KOPT-K1 (cell line): ENCODE data around the gene DOCK8.
"Not testable (repeated sequence)": the region's sequence is repeated elsewhere in the genome, so short reads cannot be mapped to it uniquely, and the experiment has no call there.

Experiments
- H3K27ac ChIP-seq: fragments of 200-600 bp; sonication (generic); 2 replicates; pipeline ENCODE4 v1.5.1; 2016; ENCODE audit warnings: antibody characterized with exemption, mild to moderate bottlenecking, low read depth, low read length; ENCODE audit not compliant: poor library complexity, severe bottlenecking
- H3K36me3 ChIP-seq: fragments of 200-600 bp; sonication (generic); 2 replicates; pipeline ENCODE4 v1.5.1; 2017; ENCODE audit warnings: antibody characterized with exemption, mild to moderate bottlenecking, low read length, moderate library complexity; ENCODE audit not compliant: insufficient read depth
- H3K9me3 ChIP-seq: fragments of 200-600 bp; sonication (generic); 2 replicates; pipeline ENCODE4 v1.5.1; 2017; ENCODE audit warnings: antibody characterized with exemption, low read length, mild to moderate bottlenecking; ENCODE audit not compliant: insufficient read depth, poor library complexity, severe bottlenecking

The DOCK8 gene

DNA sequence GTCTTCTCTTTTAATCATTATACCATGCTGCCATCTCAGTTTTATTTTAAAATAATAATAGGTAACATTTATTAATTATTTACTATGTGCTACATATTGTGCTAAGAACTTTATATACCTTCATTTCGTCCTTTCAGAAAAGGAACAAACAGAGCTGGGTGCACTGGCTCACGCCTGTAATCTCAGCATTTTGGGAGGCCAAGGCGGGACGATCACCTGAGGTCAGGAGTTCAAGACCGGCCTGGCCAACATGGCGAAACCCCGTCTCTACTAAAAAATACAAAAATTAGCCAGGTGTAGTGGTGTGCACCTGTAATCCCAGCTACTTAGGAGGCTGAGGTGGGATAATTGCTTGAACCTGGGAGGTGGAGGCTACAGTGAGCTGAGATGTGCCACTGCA lies 4.4 kb downstream of the DOCK8 start:
- not testable (repeated sequence) for H3K9me3 ChIP-seq, H3K36me3 ChIP-seq, H3K27ac ChIP-seq

DNA sequence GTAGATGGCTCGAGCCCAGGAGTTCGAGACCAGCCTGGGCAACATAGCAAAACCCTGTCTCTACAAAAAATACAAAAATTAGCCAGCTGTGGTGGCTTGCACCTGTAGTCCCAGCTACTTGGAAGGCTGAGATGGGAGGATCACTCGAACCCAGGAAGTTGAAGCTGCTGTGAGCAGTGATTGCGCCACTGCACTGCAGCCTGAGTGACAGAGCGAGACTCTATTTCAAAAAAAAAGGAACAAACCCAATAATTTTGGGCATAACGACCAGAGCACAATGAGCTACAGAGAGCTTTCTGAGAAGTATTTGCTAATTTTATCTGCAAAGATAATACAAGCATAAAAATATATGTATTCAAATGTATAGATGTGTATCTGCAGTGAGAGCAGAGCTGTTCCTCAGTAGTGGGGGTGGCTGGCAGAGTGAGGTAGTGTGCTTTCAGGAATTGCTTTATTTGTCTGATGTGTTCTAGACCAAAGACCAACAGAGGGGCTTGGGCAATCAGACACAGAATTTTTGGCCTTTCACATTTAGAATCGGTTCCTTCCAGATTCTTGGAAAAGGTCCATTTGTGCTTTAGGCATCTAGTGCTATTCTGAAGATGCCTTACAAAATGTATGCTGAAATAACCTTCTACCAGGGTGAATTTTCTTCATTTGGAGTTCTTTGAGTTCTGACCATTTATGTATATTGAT lies 5.2 kb downstream of the DOCK8 start:
- no peaks in the 10 kb centered on the region for H3K36me3 ChIP-seq
- H3K9me3 ChIP-seq = no peaks in the 10 kb centered on the region
- no peak overlapping the region for H3K27ac ChIP-seq

DNA sequence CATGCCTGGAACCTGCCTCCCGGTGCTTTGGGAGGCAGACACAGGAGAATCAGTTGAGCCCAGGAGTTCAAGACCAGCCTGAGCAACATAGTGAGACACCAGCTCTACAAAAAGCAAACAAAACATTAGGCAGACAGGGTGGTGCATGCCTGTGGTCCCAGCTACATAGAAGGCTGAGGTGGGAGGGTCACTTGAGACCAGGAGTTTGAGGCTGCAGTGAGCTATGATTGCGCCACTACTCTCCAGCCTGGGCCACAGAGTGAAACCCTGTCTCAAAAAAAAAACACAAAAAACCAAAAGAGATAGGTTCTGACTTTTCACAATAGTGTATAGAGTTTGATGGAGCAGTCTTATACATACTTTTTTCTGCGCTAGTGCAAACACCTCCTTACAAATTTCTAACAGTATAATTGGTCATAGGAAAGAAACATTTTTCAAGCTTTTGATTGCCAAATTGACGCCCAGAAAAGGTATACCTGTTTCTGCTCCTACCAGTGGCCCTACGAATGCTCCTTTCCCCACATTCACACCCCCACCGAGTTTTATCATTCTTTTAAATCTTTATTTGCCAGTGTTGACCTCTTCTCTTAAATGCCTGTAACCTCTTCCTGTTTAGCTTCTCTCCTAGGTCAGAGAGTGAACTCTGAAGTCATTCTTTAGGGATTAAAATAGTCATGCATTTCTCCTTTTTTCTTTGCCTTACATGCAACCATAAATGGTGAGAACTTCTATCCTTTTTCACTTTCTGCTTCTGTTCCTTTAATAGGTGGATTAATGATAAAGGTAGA lies 7.5 kb downstream of the DOCK8 start:
- H3K36me3 ChIP-seq = no peaks in the 10 kb centered on the region
- no peak overlapping the region for H3K27ac ChIP-seq

DNA sequence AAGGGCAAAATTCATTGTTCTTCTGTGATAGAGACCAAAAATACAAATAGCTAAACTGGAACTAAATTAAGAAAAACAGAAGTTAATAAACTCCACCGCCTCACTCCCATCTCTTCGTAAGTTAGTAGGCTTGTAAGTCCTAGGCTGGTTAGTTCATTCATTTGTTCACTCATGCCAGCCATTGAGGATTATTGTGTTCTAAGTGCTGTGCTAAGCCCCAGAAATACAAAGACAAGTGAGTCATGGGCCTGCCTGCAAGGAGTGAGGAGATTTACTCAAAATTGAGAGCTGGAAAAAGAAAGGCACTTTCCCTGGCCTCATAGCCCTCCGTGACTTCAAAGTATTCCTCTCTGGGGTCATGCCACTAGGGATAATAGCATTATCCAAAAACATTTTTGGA lies 8.5 kb downstream of the DOCK8 start:
- Histone ChIP-seq H3K27ac (no peak overlapping the region), H3K36me3 (no peaks in the 10 kb centered on the region), H3K9me3 (no peaks in the 10 kb centered on the region)

More for the DNA sequence above, 7.5 kb downstream of the DOCK8 start:
- no peaks in the 10 kb centered on the region for H3K9me3 ChIP-seq

DNA sequence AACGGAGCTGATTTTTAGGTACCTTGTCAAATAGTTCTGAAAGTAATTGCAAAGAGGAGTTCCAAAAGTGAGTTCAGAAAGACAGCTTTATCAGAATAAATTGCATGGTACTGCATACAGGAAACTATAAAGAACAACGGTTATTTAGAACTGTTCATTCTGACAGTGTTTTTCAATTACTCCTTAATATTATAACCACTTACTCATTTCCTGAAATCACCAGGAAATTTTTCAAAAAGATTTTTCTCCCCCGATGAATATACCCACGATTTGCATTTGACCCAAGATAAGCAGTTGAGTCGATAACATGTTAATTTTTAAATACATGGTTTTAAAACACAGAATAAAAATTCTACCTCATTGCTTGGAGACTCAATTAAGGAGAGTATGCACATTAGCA lies 9.4 kb downstream of the DOCK8 start:
- H3K36me3 ChIP-seq = no peaks in the 10 kb centered on the region
- H3K27ac ChIP-seq = no peak overlapping the region
- no peaks in the 10 kb centered on the region for H3K9me3 ChIP-seq

DNA sequence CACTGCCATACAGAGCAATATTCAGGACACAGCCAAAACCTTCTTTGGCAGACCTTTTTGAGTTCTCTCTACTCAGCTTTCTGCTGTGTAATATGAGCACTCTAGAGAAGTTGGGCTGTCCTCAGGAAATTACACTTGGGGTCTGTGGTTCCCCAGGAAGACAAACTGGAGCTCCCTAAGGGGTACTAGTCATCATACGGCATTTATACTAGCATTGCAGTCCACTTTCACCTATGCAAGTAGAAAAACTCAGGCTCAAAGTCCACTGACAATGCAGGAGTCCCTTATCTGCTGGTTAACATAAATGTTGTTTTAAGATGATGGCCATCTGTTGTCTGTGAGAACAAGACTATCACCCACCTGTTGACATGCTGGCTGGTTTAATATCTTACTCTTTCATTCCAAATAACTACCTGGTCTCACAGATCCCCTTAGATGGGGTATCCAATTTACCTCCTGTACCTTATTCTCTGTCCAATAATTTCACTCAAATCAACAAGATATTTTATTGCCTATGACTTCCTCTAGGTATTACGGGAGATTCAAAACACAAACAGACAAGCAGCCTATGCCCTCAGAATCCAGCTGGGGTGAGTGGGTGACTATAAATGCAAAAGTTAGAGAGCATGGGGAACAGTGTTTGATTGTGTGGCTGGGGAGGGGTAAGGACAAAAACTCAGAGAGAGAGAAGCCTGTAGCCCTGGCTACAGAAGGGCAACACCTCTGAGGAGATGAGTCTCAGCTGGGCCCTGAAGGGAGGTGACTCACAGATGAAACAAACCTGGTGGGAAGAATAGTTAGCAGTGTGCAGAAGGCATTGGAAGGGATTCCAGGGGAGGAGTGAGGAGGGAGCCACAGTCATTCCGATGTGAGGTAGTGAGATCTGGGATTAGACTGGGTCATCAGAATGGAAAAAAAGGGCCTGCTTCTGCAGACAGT lies 10.2 kb downstream of the DOCK8 start:
- H3K36me3 ChIP-seq = no peaks in the 10 kb centered on the region
- H3K27ac ChIP-seq = no peak overlapping the region
- no peaks in the 10 kb centered on the region for H3K9me3 ChIP-seq

DNA sequence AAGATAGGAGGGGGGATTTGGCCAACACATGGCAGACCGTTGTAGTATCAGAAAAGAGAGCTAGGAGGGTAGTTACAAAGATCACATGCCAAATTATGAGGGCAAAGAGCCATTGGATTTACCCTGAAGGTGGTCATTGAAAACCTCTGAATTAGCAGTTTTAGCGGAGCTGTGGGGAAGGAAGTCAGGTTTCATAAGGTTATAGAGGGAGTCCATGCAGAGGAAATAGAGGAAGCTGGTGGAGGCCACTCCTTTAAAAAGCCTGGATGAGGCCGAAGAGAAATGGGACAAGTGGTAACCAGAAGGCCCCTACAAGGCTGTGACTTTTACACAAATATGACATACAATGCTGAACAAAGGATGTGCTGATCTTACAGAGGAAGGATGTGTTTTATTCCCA lies 13.2 kb downstream of the DOCK8 start:
- H3K27ac ChIP-seq = no peak overlapping the region
- no peaks in the 10 kb centered on the region for H3K36me3 ChIP-seq

DNA sequence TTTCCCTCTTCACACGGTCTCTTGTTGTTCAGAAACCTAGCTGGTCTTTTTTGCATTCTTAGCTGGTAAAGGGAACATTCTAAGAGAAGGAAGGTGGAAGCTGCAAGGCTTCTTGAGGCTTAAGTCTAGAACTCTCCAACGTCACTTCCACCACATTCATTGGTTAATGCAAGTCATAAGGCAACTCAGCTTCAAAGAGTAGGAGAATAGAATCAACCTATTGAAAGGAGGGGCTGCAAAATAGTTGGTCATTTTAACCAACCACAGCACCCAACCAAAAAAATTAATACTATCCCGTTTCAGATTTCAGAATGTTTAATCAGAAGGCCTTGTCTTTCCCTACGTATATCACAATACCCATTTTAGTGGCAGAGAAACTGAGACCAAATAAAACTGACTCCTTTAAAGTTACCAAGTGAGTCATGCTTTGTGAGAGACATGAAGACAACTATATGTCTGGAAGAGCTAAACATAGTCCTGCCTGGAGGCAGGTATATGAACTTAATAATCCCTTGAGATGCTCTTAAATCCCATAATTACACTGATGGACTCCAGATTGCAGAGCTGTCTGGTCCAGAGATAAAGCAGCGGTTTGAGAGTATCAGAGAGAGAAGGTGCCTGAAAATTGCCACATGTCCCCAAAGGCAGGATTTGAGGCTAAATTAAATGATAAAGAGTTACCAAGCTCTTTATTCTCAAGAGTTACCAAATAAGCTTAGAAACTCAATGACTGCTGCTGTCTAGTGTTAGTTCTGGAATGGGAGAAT lies 14.4 kb downstream of the DOCK8 start:
- H3K27ac ChIP-seq = no peak overlapping the region
- H3K9me3 ChIP-seq = no peaks in the 10 kb centered on the region
- H3K36me3 ChIP-seq = no peaks in the 10 kb centered on the region

More for the DNA sequence above, 13.2 kb downstream of the DOCK8 start:
- no peaks in the 10 kb centered on the region for H3K9me3 ChIP-seq

DNA sequence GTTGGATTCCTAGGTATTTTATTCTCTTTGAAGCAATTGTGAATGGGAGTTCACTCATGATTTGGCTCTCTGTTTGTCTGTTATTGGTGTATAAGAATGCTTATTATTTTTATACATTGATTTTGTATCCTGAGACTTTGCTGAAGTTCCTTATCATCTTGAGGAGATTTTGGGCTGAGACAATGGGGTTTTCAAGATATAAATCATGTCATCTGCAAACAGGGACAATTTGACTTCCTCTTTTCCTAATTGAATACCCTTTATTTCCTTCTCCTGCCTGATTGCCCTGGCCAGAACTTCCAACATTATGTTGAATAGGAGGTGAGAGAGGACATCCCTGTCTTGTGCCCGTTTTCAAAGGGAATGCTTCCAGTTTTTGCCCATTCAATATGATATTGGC lies 17.0 kb downstream of the DOCK8 start:
- not testable (repeated sequence) for H3K36me3 ChIP-seq, H3K27ac ChIP-seq

DNA sequence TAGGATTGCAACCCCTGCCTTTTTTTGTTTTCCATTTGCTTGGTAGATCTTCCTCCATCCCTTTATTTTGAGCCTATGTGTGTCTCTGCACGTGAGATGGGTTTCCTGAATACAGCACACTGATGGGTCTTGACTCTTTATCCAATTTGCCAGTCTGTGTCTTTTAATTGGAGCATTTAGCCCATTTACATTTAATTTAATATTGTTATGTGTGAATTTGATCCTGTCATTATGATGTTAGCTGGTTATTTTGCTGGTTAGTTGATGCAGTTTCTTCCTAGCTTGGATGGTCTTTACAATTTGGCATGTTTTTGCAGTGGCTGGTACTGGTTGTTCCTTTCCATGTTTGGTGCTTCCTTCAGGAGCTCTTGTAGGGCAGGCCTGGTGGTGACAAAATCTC lies 19.0 kb downstream of the DOCK8 start:
- not testable (repeated sequence) for H3K36me3 ChIP-seq, H3K27ac ChIP-seq, H3K9me3 ChIP-seq

More for the DNA sequence above, 17.0 kb downstream of the DOCK8 start:
- not testable (repeated sequence) for H3K9me3 ChIP-seq

DNA sequence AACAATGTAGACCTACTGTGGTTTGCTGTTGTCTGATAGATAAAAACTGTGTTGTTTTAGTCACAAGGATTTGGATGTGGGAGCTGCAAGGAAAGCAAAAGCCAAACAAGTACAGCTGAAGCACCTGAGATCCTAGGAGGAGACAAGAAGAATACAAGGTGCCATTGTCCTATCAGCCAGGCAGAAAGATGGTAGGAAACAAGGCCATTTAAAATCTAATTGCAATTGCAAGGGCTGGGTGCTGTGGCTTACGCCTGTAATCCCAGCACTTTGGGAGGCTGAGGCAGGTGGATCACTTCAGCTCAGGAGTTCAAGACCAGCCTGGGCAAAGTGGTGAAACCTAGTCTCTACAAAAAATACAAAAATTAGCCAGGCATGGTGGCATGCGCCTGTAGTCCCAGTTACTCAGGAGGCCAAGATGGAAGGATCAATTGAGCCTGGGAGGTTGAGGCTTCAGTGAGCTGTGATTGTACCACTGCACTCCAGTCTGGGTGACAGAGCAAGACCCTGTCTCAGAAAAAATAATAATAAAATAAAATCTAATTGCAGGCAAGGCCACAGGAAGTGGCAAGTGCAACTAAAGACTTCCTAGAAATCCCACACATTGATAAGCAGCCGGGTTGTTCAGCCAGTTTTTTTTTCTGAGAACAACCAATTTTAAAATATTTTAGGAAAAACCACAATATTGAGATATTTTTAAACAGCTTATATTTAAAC lies 22.6 kb downstream of the DOCK8 start:
- Histone ChIP-seq H3K36me3 (no peaks in the 10 kb centered on the region), H3K9me3 (peaks cover 5% of the 10 kb centered on the region), H3K27ac (peak overlapping the region; percentile 60)

DNA sequence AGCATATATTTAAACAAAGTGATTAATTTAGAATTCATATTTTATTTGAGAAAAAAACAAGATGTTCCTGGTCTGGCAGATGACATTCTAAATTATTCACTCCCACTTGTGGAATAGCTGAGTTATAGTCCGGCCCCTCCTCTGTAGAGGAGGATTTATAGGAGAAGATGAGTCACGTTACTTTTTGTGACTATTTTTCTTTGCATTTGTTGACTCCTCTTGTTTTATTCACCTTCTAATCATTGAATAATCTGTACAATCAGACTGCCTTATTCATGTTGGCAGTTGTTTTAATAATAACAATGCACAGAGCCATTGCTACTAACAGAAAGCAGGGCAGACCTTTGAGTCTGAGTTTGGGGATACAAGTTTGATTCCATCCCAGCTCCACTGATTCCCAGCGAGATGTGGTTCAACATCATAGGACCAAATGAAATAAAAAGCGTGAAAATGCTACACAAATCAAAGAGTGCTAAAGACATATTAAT lies 23.2 kb downstream of the DOCK8 start:
- H3K9me3 ChIP-seq = peaks cover 5% of the 10 kb centered on the region
- H3K27ac ChIP-seq = peak overlapping the region; percentile 60
- no peaks in the 10 kb centered on the region for H3K36me3 ChIP-seq

DNA sequence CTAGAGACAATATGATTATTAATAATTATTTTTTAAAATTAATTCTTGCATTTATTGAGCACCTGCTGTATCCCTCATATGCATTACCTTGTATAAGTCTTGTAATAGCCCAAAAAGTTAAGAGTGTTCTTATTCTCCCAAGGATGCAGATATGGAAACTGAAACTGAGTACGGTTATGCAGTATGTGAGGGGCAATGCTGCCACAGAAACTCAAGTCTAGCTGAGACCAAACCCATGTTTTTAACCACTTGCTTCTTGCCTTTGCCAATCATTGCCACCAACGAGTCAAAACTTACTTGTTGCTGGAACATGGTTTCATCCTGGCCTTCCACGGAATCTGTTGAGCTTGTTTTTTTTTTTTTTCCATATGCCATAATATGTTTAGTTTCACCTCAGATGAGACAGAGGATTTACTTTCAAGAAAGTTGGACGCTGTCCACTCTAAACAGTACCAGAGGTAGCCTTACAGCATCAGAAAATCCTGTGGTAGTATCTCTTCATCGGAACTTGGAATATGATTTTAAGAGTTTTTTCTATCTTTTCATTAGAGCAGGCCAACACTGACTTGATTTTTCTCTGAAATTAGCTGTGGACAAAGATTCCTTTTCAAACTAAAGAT lies 27.9 kb downstream of the DOCK8 start:
- Histone ChIP-seq H3K9me3 (no peaks in the 10 kb centered on the region), H3K27ac (no peak overlapping the region), H3K36me3 (no peaks in the 10 kb centered on the region)
